Inflammatory macrophage treated with lipopolysaccharide for 4 hours (primary cell): ENCODE measurements around the gene GPAT2.
"Not testable (repeated sequence)": the region's sequence is repeated elsewhere in the genome, so short reads cannot be mapped to it uniquely, and the experiment has no call there.

Experiments used
- DNase-seq: peaks from one replicate; pipeline ENCODE4 v3.0.0-alpha.2; 2020

GPAT2 gene

DNA sequence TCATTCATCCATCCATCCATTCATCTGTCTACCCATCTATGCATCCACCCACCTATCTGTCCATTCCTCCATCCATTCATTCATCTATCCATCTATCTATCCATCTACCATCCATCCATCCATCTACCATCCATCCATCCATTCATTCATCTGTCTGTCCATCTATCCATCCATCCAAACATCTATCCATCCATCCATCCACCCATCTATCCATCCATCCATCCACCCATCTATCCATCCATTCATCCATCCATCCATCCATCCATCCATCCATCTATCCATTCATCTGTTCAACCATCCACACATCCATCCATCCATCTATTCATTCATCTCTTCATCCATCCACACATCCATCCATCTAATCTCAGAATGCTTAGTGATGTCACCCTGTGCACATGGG lies 30.0 kb upstream of the GPAT2 start:
- not testable (repeated sequence) for DNase-seq

- DNase-seq, result not testable (repeated sequence)
Measured at GRCh38 chr2:96064047-96064675, 29.4 kb upstream of the GPAT2 start.

DNA sequence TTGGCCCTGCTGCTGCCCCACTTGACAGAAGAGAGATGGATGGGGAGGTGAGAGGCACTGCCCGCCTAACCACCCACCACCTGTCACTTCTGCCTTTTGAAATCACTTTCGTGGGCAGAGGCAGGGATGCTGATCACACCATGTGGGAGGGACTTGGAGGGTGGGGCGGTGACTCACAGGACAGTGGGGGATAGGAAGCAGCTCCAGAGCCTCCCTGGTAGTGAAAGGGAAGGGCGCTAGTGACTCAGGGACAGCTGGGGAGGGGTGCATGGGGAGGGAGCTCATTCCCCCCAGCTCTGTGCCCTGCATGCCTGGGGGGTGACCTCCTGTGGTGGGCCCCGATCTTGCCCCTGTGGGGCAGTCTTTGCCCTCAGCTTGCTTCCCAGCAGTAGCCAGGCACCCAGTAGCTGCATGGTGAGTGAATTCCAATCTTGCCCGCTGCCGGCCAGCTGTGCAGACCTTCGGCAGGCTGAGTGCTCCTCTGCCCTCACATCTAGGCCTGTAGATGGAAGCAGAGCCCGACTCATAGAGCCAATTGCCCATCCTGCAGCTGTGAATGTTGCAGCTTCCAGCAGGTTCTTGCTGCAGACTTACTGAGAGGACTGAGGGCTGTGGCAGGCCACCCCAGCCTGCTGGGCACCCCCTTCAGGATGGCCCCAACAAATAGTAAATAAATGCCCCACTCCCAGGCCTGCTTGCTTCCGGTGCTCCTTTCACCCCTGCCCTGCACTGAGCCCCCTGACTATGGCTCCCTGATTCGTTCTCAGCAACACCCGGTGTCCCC lies 28.6 kb upstream of the GPAT2 start:
- DNase-seq, result peak; percentile 7

DNA sequence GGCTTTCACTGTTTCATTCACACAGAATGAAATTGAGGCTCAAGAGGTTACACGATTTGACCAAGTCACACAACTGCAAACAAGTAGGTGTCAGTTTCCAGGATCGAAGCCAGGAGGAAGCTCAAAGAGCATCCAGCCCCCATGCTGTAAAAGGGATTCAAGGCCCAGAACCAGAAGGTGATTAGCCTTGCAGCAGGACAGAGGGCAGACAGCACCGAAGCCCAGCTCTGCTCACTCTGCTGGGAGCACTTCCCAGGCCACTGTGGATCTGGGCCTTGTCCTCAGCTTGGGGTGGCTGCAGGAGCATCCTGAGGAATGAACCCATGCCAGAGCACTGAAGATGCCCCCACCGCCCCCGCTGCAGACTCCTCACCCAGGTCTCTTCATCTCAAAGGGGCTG lies 27.8 kb upstream of the GPAT2 start:
- not testable (repeated sequence) for DNase-seq

DNA sequence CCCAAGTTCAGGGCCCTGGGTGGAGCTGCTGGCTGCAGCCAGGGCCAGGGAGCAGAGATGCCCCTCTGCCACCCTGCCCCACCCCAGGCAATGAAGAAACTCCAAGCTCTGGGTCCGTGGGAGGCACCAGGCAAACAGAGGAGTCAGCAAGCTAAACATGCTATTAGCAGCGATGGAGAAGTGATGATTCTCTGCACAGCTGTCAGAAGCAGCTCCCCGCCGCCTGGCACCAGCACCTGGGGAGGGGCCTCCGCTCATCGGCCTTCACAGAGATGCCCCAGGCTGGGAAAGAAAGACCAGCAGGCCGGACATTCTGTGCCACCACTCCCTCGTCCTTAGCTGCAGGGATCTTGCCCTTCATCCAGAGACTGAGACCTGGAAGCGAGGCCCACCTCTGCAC lies 27.2 kb upstream of the GPAT2 start:
- peak; percentile 21 for DNase-seq

DNA sequence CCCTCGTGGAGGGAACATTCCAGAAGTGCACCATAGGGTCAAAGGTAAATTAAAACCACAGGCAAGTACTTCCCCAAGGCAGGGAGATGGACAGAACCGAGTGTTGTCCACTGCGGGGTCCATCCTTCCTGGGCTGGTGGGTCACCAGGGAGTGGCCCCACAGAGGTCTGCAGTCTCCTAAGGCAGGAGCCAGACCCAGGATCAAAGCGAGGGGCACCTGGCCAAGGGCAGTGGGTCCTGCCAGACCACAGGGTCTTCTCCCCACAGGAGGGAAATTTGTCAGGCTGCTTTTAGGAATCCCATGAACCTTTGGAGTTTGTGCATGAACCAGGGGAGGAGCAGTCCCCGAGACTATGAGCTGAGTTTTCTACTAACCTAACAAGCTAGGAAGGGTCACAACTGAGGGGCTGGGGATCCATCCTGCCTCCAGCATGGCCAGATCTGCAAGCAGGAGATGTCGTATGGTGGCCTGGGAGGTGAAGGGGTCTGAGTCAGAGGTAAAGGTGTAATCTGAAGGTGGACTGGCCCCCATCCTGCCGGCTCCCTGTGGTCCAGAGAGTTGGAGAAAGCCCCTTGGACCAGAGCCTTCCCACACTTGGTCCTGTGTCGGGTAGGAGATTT lies 26.6 kb upstream of the GPAT2 start:
- DNase-seq, result not testable (repeated sequence)

GRCh38 chr2:96060325-96060724 lies 25.6 kb upstream of the GPAT2 start:
- DNase-seq, result not testable (repeated sequence)

GRCh38 chr2:96059443-96059842 lies 24.7 kb upstream of the GPAT2 start:
- DNase-seq, result not testable (repeated sequence)

DNA sequence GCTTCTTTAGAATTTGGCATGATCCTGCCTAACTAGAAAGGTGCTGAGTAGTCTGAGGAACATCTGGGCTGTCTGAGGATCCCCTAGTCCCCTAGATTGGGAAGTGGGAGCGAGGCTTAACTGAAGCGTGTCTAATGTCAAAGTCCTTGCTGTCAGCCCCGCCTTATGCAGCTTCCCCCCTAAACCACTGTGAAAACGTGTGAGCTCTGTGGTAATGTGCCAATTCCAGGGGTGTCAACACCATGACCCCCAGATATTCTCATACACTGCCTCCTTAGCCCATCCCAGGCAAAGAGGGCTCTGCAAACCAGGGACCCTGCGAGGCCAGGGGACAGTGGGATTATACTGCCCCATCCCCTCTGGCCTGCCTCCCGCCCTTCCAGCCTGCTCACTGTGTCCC lies 21.1 kb upstream of the GPAT2 start:
- not testable (repeated sequence) for DNase-seq

DNA sequence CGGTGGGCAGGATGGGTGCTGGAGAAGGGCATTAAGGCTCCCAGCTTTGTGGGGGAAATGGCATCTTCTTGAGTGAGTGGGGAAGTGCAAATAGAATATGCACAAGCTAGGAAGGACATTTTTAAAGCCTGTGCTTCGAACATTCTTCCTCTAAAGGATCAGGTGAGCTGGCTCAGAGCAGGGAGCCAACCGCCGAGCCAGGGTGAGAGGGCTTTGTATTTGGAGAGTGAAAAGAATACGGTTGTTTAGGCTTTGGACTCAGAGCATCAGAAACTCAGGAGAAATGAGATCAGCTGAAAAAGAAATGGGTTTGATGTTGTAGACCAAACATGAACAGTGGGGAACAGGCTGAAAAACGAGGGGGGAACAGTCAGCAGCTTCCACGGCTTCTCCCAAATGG lies 19.8 kb upstream of the GPAT2 start:
- DNase-seq, result not testable (repeated sequence)

- DNase-seq, result not testable (repeated sequence)
Measured at GRCh38 chr2:96053385-96053784, 18.7 kb upstream of the GPAT2 start.

DNA sequence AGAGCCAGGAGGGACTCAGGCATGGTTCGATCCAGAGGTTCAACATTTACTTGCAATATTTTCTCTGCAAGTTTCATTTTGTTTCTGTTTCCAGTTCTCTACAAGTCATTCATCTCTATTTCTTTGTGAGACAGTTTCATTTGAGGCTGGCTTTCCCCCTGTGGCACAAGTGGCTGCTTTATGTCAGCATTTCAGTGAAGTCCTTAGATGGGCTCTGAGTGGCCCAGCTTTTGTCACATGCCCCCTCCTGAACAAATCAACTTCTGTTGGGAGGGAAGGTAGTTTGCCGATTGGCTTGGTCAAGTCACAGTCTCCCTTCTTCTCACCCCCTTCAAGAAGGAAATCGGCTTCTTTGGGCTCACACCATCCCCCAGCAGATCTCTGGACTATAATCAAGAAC lies 17.9 kb upstream of the GPAT2 start:
- peak; percentile 8 for DNase-seq

DNA sequence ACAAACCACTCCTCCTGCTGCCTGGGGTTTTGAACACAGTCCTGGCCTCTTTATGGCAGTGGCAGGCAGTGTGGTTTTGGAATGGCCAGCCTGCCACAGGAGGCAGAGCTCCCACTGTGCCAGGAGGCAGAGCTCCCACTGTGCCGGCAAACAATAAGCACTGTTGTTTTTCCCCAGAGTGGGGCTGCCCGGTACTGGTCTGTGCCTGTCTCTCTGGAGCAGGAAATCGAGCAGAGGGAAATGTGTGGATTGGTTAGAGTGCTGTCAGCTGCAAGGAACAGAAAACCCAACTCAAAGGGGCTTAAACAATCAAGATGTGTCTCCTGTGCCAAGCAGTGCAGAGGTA lies 15.2 kb upstream of the GPAT2 start:
- DNase-seq, result not testable (repeated sequence)

DNA sequence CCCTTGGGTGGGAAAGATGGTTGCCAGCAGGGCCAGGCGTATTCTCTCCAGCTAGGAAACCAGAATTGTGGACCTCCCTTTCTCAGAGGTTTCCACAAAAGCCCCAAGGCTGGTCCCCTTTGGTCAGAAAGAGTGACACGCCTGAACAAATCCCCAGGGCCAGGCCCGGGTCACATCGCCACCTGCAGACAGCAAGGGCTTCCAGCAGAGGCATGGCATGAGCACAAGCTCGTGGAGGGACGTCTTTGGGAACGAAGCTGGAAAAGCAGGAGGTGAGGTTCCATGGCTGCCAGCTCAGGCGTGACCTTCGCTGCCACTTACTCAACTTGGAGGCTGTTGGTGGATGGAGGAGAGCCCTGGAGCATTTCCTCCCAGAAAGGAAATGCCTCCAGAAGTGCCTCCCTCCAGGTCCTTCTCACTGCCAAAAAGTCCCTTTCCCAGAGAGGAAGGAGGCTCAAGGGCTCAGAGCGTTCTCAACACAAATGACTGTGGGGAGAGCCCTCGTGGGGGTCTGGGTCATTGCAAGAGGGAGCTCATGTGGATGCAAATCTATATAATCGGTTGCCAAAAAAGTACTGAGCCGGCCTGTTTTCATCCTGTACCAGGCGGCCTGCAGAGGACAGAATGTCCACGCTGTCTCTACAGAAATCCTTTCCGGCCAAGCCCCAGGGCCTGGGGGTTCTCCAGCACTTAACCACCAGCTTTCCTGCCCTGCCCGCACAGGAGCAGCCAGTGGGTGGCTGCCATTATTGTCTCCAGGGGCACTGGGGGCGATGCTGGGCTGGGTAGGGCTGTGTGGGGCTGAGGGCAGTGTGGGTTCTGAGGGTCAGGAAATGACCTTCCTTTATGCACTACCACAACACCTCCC lies 14.6 kb upstream of the GPAT2 start:
- DNase-seq, result not testable (repeated sequence)

GRCh38 chr2:96035554-96035953 lies 838 bp upstream of the GPAT2 start:
- DNase-seq, result not testable (repeated sequence)

- DNase-seq, result not testable (repeated sequence)
Measured at GRCh38 chr2:96033997-96034396, 719 bp downstream of the GPAT2 start.

GRCh38 chr2:96027725-96028325 lies 6.9 kb downstream of the GPAT2 start:
- not testable (repeated sequence) for DNase-seq

DNA sequence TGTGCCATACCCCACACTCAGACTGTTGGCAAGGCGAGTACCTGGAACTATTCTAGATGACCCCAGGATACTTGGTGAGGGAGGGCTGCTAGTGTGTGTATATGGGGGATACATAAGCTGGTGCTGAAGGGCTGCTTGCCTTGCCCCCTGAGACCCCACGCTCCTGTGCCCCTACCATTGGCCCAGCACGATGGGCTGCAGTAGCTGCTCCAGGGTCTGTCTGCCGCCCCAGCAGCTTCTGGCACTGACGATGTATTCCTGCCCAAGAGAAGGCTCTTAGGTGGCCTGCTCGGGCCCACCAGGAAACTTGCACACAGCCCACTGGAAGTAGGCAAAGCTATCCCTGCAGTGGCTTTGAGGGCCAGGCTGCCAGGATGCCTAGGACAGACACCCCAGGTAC lies 9.0 kb downstream of the GPAT2 start:
- DNase-seq, result not testable (repeated sequence)

DNA sequence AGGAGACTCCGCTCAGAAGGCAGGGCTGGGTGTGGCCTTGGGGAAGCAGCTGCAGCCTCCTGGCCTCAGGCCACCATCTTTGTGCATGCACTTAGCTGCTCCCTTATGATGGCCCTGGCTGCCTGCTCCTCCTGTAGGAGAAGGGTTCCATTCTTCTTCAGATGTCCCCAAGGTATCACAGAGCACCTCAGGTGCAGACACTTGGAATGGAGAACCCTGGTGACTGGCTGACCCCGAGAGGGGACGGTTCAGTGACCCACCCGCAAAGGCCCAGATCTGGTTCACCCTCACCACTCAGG lies 9.6 kb downstream of the GPAT2 start:
- no peak for DNase-seq

GRCh38 chr2:96024336-96025193 lies 10.2 kb downstream of the GPAT2 start:
- DNase-seq, result no peak

GRCh38 chr2:96023701-96024100 lies 11.0 kb downstream of the GPAT2 start:
- DNase-seq, result not testable (repeated sequence)
